ENCODE measurements around the gene PPFIA2. TPM values are rescaled to one million over a fixed set of nuclear protein-coding genes. Genes with fewer than 3 reads are reported as not detected.
A peak's percentile ranks its signal among the peaks of the same experiment; 100 is the strongest.

The PPFIA2 gene
- total RNA-seq, 1 donor from 2014 or later, result 8.3 TPM

DNA sequence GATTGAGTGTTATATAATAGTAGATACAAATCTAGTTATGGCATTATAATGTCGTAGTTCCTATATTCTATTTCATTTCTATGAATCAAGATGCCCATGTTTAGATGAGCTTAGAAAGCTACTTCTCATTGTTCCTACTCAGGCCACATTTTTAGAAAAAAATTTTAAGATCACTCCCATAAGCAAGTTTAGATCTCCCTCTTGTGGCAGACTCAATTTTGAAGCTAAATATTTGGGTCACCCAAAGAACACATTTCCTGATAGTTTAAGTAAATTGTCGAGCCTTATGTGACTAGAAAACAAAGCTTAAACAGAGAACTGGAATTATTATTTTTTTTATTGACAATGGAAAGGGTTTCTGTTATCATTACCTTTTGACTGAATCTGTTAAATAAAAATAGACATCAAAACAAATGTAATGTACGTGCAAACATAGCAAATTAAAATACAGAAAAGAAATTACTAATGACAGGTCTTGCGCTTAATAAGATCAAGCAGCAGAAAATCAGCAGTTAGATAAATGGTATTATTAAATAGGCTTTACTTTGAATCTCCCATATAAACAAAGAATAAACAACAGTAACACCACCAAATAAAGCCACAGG, 501.1 kb downstream of the PPFIA2 start:
- Mint-ChIP-seq H3K36me3 (ENCODE audit: low read depth) (no peaks in the 10 kb centered on the region), H3K4me3 (no peak overlapping the region)
- no peak for DNase-seq (ENCODE audit: low read depth, low spot score)

DNA sequence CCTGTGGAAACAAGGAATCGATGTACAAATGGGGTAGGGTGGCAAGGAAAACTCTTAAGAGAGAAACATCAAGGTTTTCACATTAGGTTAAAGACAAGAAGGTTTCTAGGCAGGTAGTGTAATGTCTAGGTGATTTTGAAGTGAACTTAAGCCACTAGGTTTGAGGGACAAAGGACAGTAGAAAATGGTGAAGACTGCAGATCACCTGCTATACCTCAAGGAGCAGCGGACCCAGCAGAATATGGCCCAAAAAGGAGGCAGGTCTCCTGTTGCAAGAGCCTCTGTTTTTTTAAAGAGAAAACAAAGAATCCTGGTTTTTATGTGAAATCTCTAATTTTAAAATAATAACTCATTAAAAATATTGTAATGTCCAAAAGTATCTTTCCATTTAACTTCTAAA, 503.2 kb downstream of the PPFIA2 start:
- Mint-ChIP-seq H3K9me3 (no peaks in the 10 kb centered on the region), H3K27ac (ENCODE audit: unreplicated experiment) (no peak overlapping the region), H3K4me1 (no peaks in the 10 kb centered on the region), H3K27me3 (ENCODE audit: low read depth) (no peaks in the 10 kb centered on the region), H3K4me3 (no peak overlapping the region), H3K36me3 (ENCODE audit: low read depth) (no peaks in the 10 kb centered on the region)
- TF ChIP-seq, protein P1, sequence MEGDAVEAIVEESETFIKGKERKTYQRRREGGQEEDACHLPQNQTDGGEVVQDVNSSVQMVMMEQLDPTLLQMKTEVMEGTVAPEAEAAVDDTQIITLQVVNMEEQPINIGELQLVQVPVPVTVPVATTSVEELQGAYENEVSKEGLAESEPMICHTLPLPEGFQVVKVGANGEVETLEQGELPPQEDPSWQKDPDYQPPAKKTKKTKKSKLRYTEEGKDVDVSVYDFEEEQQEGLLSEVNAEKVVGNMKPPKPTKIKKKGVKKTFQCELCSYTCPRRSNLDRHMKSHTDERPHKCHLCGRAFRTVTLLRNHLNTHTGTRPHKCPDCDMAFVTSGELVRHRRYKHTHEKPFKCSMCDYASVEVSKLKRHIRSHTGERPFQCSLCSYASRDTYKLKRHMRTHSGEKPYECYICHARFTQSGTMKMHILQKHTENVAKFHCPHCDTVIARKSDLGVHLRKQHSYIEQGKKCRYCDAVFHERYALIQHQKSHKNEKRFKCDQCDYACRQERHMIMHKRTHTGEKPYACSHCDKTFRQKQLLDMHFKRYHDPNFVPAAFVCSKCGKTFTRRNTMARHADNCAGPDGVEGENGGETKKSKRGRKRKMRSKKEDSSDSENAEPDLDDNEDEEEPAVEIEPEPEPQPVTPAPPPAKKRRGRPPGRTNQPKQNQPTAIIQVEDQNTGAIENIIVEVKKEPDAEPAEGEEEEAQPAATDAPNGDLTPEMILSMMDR (conservative IDR thresholded peaks at IDR 0.05), result no peak
- no peak for DNase-seq (ENCODE audit: low read depth, low spot score)

More for the DNA sequence above, 501.1 kb downstream of the PPFIA2 start:
- TF ChIP-seq, protein P1 (conservative IDR thresholded peaks at IDR 0.05), result peak; percentile 77
- Mint-ChIP-seq H3K4me1 (no peaks in the 10 kb centered on the region), H3K9me3 (no peaks in the 10 kb centered on the region), H3K27ac (ENCODE audit: unreplicated experiment) (no peak overlapping the region), H3K27me3 (ENCODE audit: low read depth) (no peaks in the 10 kb centered on the region)

DNA sequence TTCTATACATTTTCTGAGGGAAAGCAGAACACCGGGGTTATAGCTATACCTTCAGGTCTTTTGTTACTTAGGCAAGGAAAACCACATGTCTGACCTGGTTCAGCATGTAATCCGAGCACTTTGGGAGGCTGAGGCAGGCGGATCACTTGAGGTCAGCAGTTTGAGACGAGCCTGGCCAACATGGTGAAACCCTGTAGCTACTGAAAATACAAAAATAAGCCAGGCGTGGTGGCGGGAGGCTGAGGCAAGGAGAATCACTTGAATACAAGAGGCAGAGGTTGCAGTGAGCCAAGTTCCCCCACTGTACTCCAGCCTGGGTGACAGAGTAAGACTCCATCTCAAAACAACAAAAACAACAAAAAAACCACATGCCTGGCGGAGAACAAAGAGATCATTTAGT, 503.7 kb downstream of the PPFIA2 start:
- Mint-ChIP-seq H3K27me3 (ENCODE audit: low read depth) (no peaks in the 10 kb centered on the region), H3K27ac (ENCODE audit: unreplicated experiment) (no peak overlapping the region), H3K36me3 (ENCODE audit: low read depth) (no peaks in the 10 kb centered on the region), H3K4me3 (no peak overlapping the region), H3K9me3 (no peaks in the 10 kb centered on the region), H3K4me1 (no peaks in the 10 kb centered on the region)
- TF ChIP-seq, protein P1 (conservative IDR thresholded peaks at IDR 0.05), result no peak
- DNase-seq (ENCODE audit: low read depth, low spot score), result no peak

DNA sequence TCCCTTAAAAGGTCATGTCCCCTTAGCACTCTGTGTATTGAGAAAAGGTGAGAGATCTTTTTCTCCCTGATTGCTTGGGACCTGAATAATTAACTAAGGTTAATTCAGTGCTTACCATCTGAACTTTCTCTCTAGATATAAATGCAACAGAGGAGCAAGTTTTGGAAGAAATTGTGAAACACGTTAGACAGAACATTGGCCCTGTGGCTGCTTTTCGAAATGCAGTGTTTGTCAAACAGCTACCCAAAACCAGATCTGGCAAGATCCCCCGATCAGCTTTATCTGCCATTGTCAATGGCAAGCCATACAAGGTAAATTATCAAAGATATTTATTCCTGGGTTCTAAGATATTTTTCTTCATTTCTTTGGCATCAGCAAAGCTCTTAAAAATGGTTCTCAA, 505.8 kb downstream of the PPFIA2 start:
- H3K4me1 Mint-ChIP-seq, result no peaks in the 10 kb centered on the region
- no peak overlapping the region for H3K27ac Mint-ChIP-seq (ENCODE audit: unreplicated experiment)
- H3K36me3 Mint-ChIP-seq (ENCODE audit: low read depth), result no peaks in the 10 kb centered on the region
- H3K27me3 Mint-ChIP-seq (ENCODE audit: low read depth), result no peaks in the 10 kb centered on the region
- H3K9me3 Mint-ChIP-seq, result no peaks in the 10 kb centered on the region
- H3K4me3 Mint-ChIP-seq, result no peak overlapping the region
- no peak for DNase-seq (ENCODE audit: low read depth, low spot score)
- TF ChIP-seq, protein P1 (conservative IDR thresholded peaks at IDR 0.05), result no peak

DNA sequence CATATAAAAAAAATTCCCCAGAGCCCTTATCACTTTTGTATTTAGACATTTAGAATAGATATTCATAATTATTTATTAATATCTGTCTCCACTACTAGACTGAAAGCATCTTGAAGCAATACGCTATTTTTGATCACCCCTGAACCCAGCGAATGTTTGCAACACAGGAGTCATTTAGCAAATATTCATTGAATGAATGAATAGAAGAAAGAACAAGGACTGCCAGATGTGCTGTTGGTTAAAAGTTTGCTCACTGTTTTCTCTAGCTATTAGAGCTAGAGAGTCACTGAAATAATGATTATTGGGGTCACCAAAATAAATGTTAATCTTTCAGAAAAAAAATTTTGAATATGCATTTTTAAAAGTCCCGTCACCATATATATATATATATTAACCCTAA, 506.9 kb downstream of the PPFIA2 start:
- no peaks in the 10 kb centered on the region for H3K36me3 Mint-ChIP-seq (ENCODE audit: low read depth)

More for the DNA sequence above, 506.9 kb downstream of the PPFIA2 start:
- no peak for DNase-seq (ENCODE audit: low read depth, low spot score)
- Mint-ChIP-seq H3K4me1 (no peaks in the 10 kb centered on the region), H3K27ac (ENCODE audit: unreplicated experiment) (no peak overlapping the region), H3K9me3 (no peaks in the 10 kb centered on the region), H3K4me3 (no peak overlapping the region), H3K27me3 (ENCODE audit: low read depth) (no peaks in the 10 kb centered on the region)
- TF ChIP-seq, protein P1 (conservative IDR thresholded peaks at IDR 0.05), result no peak
